CD4-positive, alpha-beta T cell treated with Interferon gamma for 1 hour (primary cell): ENCODE results near the gene SP1.
A peak's percentile ranks its signal among the peaks of the same experiment; 100 is the strongest.
"Not testable (repeated sequence)": the region's sequence is repeated elsewhere in the genome, so short reads cannot be mapped to it uniquely, and the experiment has no call there.

ENCODE experiments used
- DNase-seq: peaks from one replicate; pipeline ENCODE4 v3.0.0-alpha.2; 2020

The SP1 gene

DNA sequence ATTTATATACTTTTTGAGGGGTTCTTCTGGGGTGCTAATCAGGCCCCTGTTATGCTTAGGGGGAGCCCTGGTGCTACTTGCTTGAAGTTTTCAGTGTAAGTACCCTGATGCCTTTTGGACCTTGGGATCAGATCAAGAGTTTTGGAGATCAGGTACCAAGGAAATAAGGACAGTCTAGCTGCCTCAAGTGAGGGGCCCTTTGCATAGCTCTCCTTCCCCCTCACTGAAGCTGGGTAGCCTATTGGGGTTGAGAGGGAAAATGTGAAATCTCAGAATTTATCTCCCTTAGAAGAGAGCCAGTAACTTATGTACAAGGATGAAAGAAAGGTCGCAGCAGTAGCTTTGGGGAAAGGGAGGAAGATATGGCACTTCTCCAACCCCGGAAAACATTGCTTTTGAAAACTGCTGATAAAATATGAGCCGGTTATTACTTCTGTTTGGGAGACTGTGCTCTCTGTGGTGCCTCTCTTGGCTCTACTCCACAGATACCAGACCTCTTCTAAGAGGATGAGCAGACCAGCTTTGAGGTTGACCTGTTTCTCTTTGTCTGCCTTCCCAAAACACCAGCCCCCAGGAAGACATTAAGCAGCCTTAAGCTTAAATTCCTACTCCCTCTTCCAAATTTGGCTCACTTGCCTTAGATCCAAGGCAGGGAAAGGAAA, 34.9 kb downstream of the SP1 start:
- no peak for DNase-seq

DNA sequence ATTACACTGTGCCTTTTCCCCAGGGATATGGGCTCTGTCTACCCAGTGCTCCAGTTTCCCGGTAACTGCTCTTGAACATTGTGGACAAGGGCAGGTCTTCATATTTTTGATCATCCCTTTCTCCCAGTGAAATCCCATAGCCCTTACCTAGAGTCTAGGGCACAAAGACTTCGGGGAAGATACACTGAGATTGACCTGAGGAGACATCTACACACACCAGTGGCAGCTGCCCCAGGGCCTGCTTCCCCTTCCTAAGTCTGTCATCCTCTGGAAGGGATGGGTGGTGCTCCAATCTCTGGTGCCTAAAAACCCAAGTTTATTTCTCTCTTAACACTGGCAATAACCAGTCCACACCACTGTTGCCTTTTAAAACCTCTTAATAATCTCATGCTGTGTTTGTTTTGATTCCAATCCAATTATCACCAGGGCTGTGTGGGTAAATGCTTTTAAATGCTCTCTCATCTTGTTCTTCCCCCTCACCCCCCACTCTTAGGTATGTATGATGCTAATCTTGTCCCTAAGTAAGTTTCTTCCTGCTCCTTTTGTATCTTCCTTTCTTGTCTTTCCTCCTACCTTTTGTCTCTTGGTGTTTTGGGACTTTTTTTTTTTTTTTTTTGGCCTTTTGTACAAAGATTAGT, 35.9 kb downstream of the SP1 start:
- DNase-seq, result not testable (repeated sequence)

DNA sequence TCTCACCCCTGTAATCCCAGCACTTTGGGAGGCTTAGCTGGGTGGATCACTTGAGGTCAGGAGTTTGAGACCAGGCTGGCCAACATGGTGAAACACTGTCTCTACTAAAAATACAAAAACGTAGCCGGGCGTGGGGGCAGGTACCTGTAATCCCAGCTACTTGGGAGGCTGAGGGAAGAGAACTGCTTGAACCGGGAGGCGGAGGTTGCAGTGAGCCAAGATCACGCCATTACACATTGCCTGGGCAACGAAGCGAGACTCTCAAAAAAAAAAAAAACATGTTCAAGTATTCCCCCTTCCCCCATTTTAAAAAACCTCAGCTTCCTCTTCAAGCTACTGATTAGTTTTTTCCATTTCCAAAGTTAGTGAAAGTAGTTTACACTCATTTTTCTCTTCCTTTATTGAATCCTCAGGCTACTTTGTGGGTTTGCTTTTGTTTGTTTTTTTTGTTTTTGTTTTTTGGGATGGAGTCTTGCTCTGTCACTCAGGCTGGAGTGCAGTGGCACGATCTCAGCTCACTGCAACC, 37.4 kb downstream of the SP1 start:
- not testable (repeated sequence) for DNase-seq

DNA sequence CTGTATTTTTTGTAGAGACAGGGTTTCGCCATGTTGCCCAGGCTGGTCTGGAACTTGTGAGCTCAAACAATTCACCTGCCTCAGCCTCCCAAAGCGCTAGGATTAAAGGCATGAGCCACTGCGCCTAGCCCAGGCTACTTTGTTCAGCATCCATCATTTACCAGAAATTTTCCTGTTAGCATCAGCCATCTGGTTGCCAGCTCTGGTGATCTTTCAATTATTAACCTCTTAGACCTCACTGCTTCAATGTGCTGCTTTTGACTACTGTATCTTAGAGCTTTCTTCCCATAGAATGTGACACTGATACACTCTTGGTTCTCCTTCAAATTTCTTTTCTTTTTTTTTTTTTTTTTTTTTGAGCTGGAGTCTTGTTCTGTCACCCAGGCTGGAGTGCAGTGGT, 38.2 kb downstream of the SP1 start:
- DNase-seq, result no peak

DNA sequence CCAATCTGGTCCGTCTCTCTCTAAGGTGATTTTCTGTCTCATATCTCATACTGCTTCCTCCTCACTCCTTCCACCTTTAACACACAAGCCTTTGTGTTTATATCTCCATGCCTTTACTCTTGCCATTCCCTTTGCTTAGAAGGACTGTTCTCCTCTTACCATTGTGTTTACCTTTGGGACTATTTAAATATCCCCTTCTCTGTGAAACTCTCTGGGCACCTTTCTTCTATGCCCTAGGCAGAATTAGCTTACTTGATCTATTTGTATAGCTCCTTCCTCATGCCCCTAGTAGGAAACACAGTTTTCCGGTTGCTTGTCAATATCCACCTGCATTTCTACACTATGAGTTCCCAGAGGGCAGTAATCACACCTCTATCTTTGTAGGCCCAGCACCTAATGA, 39.8 kb downstream of the SP1 start:
- DNase-seq, result no peak

DNA sequence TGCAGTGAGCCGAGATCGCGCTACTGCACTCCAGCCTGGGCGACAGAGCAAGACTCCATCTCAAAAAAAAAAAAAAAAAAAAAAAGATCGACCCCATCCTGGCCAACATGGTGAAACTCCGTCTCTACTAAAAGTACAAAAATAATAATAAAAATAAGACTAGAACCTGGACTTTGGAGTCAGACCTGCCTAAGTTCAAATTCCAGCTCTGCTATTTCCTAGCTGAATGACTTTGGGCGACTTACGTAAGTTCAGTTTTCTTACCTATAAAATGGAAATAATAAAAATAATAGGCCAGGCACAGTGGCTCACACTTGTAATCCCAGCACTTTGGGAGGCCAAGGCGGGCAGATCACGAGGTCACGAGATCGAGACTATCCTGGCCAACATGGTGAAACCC, 42.3 kb downstream of the SP1 start:
- not testable (repeated sequence) for DNase-seq

DNA sequence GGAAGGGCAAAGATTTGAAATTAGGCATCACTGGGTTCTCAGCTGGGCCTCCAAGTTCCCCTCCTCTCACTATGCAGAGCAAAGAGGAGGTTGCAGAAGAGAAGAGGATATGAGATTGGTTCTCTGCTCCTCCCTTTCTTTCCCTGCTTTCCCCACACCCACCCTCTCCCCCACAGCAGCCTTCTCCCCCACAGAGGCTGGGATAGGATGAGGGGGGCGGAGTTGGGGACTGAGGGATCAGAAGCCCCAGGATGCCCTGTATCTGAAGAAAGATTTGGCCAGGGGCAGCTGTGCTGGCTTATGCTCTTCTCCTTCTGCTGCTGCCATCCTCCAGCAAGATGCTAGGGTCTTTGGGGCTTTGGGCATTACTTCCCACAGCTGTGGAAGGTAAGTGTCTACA, 43.6 kb downstream of the SP1 start, which contains the start of gene AMHR2:
TSS of gene AMHR2 (plus strand) at position 259 of the 400 bp plus-strand sequence. CDS start at position 339, 80 bp downstream.
- no peak for DNase-seq

DNA sequence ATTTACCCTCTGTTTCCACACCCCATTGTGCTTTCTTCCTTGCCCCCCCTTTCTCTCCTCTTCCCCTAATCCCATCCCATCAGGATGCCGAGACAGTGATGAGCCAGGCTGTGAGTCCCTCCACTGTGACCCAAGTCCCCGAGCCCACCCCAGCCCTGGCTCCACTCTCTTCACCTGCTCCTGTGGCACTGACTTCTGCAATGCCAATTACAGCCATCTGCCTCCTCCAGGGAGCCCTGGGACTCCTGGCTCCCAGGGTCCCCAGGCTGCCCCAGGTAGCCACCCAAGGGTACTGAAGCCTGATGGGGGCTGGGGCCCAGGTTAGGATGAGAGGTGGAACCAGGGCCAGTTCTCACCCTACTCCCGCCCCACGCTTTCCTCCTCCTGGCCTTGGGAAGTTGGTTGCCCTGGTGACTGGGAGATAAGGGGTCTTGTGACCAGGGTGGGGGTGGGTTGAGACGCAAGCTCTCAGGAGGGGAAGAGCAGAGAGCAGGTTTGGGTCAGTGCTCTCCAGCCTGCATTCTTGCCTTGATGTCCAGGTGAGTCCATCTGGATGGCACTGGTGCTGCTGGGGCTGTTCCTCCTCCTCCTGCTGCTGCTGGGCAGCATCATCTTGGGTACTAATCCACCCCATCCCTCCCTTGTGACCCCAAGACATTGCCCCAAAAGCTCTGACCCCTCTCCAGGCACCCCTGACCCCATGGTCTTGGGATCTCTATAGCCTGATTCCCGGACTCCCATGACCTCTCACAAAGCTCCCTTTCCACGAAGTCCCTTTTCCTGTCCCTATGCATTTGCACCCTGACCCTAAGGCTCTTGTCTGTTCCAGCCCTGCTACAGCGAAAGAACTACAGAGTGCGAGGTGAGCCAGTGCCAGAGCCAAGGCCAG, 44.9 kb downstream of the SP1 start:
- no peak for DNase-seq

DNA sequence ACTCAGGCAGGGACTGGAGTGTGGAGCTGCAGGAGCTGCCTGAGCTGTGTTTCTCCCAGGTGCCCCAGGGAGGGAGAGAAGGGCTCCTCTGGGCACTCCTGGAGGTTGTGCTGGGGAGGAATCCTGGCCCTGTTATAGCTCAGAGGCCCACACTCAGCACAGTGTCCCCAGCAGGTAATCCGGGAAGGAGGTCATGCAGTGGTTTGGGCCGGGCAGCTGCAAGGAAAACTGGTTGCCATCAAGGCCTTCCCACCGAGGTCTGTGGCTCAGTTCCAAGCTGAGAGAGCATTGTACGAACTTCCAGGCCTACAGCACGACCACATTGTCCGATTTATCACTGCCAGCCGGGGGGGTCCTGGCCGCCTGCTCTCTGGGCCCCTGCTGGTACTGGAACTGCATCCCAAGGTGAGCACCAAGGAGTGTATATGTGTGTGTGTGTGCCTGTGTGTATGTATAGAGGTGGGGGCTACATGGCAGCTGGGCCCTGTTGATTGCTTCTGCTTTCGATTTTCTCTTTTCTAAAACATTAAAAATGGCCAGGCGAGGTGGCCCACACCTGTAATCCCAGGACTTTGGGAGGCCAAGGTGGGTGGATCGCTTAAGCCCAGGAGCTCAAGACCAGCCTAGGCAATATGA, 45.7 kb downstream of the SP1 start:
- no peak for DNase-seq

DNA sequence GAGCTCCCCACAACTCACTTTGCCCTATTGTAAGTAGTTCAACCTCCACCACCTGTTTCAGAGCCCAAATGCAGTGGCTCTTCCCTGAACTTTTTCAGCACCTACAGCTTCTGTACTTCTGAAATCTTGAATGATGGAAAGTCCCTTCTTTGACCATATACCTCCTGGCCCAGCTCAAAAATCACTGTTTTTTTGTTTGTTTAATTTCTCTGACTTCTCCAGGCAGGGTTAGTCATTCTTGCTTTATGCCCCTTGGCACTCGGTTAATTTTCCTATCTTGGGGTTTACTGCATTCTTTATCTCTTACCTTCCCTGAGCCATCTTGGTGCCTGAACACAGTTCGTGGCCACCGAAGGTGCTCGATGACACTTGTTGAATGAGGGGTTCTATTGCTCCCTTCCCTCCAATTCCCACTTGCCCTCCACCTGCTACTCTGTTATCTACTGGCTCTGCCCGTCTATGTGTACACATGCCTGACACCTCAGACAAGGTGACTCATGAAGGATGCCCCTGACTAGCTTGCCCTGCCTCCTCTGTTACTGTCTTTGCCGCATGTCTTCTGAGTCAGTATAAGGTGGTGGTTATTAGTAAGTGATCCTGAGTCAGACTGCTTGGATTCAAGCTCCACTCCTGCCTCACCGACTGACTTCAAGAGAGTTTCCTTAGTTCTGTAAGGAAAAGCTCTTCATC, 48.1 kb downstream of the SP1 start:
- DNase-seq, result no peak

DNA sequence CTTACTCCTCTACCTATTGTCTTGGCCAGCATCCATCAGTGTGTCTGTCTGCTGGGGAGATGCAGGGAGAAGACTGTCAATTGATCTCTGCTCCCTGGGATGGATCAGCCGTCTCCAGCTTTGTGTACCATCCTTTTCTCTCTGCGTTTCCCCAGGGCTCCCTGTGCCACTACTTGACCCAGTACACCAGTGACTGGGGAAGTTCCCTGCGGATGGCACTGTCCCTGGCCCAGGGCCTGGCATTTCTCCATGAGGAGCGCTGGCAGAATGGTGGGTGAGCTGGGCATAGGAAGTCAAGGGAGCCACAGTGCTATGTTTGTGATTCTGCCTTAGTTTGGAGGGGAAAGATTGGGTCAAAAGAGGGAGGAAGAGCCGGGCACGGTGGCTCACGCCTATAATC, 48.8 kb downstream of the SP1 start:
- DNase-seq, result no peak

DNA sequence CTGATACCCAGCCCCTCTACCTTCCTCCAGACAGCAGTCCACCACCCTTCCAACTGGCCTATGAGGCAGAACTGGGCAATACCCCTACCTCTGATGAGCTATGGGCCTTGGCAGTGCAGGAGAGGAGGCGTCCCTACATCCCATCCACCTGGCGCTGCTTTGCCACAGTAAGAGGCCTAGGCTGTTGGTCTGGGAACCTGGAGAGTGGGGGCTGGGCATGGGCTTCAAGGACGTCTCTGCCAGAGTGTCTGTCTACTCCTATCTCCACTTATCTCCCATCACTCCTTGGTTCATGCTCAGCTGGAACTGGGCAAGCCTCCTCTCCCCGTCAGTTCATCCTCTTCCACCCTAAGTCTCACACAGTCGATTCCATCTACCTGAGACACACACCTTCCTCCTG, 50.1 kb downstream of the SP1 start:
- no peak for DNase-seq

DNA sequence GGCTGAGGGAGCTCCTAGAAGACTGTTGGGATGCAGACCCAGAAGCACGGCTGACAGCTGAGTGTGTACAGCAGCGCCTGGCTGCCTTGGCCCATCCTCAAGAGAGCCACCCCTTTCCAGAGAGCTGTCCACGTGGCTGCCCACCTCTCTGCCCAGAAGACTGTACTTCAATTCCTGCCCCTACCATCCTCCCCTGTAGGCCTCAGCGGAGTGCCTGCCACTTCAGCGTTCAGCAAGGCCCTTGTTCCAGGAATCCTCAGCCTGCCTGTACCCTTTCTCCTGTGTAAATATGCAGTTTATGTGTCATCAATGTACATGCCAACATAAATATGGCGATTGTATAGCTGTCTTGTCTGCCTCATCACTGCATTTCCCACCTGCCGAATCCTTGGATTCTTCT, 51.2 kb downstream of the SP1 start:
- DNase-seq, result no peak

DNA sequence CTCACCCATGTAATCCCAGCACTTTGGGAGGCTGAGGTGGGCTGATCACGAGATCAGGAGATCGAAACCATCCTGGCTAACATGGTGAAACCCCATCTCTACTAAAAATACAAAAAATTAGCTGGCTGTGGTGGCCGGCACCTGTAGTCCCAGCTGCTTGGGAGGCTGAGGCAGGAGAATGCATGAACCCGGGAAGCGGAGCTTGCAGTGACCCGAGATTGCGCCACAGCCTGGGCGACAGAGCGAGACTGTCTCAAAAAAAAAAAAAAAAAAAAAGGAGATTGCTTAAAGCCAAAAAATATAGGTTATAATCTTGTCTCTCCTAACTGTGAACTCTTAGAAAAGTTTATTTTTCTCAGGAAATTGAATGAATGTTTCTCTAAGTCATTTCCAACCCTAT, 55.4 kb downstream of the SP1 start:
- not testable (repeated sequence) for DNase-seq

DNA sequence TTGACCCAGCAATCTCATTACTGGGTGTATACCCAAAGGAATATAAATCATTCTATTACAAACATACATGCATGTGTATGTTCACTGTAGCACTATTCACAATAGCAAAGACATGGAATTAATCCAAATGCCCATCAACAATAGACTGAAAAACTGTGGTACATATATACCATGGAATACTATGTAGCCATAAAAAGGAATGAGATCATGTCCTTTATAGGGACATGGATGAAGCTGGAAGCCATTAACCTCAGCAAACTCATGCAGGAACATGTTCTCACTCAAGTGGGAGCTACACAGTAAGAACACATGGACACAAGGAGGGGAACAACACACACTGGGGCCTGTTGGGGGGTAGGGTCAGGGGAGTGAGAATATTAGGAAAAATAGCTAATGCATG, 59.6 kb downstream of the SP1 start:
- not testable (repeated sequence) for DNase-seq

DNA sequence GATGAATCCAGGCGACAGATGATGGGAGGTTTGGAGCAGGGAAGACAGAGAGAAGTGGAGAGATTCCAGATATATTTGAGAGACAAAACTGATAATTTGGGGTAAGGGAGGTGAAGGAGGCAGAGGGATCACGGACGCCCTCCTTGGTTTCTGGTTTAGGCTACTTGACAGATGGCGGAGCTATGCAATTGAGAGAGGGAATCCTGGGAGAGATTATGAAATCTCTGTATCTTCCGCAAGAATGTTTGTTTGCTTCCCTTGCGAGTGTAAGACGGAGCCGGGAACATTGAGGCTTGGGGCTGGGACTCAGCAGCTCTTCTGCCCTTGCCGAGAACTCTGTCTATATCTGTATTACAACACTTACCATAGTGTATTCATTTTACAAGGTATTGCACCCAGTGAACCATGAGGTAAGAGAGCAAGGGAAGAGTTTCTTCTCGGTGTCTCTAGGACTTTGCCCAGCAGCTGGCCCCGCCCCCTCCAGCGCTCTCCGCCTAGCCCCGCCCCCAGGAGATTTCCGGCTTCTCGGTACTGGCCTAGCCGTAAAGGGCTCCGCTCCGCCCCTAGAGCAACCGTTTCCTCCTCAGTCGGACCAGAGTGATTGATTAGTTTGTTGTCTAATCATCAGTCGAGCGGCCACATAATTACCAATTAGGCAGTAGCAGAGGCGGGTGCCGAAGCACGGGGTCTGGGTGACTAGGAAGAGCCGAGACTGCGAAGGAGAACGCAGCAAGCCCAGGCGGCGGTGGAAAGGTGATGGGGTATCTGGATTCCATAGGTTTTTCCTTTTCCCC, 61.3 kb downstream of the SP1 start, which contains the start of gene PRR13:
TSS of gene PRR13 (plus strand) at position 695 of the 794 bp plus-strand sequence. CDS start 981 bp downstream, outside the sequence.
- DNase-seq, result peak; percentile 98

DNA sequence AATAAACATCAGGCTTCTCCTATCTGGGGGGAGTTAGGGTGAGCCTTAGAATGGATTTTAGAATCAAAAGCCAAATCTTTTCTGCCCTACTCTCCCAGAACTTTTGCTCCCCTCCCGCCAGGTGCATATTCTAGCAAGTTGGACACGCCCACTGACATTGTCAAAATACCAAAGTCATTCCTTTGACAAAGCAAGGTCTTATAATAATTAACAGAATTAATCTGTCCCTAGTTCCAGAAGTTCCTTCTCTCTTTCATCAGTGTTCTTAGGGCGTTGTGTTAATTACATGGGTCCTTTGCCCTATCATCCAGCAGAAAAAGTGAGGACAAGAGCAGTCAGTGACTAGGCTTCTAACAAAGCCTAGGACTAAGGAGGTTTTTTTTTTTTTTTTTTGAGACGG, 64.0 kb downstream of the SP1 start:
- no peak for DNase-seq

DNA sequence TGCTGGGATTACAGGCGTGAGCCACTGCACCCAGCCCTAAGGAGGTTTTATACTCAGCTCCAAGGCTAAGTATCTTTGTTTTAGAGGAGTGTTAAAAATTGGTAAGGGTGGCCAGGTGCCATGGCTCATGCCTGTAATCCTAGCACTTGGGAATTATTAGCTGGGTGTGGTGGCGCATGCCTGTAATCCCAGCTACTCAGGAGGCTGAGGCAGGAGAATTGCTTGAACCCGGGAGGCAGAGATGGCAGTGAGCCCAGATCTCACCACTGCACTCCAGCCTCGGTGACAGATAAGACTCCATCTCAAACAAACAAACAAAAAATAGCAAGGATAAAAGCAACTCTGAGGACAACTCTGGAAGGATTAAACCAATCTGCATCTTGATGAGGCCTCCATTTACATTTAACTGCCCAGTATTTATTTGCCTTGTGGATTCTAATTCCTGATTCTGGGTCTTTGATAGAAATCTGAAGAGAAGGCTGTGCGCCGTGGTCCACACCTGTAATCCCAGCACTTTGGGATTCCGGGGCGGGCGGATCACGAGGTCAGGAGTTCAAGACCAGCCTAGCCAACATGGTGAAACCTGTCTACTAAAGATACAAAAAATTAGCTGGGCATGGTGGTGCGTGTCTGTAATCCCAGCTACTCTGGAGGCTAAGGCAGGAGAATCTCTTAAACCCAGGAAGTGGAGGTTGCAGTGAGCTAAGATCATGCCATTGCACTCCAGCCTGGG, 64.8 kb downstream of the SP1 start:
- not testable (repeated sequence) for DNase-seq

DNA sequence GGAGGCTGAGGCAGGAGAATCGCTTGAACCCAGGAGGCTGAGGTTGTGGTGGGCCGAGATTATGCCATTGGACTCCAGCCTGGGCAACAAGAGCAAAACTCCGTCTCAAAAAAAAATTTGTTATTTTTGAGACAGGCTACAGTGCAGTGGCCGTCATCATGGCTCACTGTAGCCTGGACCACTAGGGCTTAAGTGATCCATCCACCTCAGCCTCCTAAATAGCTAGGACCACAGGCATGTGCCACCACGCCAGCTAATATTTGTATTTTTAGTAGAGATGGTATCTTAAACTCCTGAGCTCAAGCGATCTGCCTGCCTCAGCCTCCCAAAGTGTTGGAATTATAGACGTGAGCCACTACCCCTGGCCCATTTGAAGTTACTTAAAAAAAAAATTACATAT, 71.0 kb downstream of the SP1 start:
- no peak for DNase-seq

DNA sequence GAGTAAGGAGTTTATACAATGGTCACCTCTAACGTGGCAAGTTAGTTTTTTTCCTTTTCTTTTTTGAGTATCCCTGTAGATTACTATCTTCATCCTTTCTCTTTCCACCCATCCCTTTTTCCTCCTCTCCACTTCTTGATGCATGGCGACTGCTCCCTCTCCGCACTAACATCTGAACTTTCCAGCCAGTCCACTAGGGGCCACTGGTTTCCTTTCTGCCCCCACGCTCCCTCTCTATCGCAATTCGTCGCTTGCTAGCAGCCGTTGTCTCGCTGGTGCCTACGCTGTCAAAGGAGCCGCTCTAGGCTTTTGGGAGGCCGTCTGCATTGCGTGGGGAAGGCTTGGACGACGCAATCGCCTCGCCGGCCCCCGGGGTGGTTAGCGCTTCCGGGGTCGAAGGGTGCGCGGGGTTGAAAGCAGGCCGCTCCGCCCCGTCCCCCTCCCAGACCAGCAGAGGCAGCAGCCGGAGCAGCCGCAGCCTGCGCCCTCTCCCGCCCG, 71.7 kb downstream of the SP1 start, which contains the start of gene PCBP2:
TSS of gene PCBP2 (plus strand) at position 442 of the 498 bp plus-strand sequence. CDS start 2,699 bp downstream, outside the sequence.
- peak; percentile 99 for DNase-seq
